NCI-H2107 (cell line): ENCODE results near the gene PNPLA7.
"Not testable (repeated sequence)": the region's sequence is repeated elsewhere in the genome, so short reads cannot be mapped to it uniquely, and the experiment has no call there.

ENCODE experiments used
- DNase-seq: peaks from one replicate; lab custom pipeline; 2025; lab: John Stamatoyannopoulos, UW

Gene PNPLA7

DNA sequence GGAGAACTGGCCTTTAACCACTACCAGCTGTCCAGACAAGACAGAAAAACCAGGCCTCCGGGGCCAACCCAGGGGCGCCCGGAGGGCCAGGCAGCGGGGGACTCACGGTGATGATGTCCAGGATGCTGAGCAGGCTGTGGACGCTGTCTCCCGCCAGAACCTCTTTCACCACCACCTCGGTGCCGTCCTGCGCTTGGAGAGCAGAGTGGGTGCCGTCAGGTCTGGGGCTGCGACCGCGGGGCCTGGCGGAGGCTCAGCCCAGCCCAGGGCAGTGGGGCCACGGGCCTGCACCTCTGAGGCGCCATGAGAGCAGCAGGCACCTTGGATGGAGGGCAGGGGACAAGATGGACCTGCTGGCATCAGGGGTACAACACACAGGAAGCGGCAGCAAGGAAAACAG is 9.7 kb downstream of the PNPLA7 start:
- DNase-seq, result no peak

DNA sequence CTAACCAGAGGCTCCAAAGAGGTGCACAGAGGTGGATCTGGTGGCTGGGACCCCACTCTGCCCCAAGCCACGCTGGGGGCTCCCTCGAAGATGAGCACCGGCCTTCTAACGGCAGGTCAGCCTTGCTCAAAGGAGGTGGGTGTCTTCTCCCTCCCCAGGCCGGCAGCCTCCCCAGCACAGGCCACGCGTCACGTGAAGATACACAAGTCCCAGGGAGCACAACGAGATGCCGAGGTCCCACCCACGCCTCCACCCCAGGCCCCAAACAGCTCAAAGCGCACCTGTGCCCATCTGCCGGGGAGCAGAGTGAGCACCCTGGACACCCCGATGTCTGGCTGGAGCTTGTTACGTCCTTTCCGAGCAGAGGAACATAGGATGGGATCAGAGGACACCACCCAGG is 12.1 kb downstream of the PNPLA7 start:
- DNase-seq, result no peak

DNA sequence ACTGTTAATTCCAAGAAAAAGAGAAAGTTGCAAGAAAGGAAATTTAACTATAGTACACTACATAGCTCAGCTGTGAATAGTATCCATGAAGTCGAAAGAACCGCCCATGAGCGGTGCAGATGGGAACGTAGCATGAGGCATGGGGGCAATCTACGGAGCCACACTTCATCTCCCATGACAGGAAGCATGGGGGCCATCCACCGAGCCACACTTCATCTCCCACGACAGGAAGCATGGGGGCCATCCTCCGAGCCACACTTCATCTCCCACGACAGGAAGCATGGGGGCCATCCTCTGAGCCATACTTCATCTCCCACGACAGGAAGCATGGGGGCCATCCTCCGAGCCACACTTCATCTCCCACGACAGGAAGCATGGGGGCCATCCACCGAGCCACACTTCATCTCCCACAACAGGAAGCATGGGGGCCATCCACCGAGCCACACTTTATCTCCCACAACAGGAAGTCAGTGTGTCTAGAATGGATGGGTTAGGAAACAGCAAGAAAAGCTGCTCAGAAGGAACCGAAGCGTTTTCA is 13.5 kb downstream of the PNPLA7 start:
- not testable (repeated sequence) for DNase-seq

DNA sequence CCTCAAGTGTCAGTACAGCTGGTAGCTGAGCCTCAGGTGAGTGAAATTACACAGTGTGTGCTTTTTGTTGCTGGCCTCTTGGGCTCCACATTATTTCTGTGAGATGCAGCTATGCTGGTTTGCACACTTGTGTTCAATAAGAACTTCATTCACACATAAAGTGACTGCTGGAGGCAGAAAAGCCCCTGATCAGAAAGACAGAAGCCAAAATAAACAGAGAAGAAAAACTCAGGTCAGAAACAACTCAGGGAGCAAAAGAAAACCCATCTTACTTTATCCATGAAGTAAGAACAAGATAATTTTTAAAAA is 15.1 kb downstream of the PNPLA7 start:
- DNase-seq, result no peak

DNA sequence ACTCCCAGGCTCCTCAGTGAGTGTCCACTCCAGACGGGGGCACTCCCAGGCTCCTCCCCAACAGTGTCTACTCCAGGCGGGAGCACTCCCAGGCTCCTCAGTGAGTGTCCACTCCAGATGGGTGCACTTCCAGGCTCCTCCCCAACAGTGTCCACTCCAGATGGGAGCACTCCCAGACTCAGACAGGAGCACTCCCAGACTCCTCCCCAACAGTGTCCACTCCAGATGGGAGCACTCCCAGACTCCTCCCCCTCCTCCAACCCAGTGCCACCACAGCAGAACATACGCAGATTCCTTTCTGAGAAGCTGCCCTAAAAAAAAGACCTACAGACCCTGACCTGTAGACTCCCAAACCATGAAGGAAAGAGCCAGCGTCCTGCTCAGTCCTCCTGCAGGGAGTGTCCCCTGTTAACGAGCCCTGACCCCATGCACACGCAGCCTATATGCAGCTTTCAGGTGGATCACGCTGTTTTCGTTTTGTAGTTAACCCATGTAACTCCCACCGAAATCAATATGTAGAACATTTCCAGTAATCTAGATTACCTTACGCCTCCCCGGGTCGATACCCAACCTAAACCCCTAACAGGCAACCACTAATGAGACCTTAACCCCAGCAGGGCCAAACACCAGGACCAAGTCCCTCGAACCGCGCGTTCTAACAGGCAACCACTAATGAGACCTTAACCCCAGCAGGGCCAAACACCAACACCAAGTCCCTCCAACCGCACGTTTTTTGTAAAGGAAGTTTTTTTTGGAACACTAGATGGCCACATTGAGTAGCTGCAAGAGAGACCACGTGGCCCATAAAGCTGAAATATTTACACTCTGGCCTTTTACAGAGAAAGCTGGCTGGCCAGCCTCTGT is 15.7 kb downstream of the PNPLA7 start:
- peak; percentile 64 for DNase-seq

DNA sequence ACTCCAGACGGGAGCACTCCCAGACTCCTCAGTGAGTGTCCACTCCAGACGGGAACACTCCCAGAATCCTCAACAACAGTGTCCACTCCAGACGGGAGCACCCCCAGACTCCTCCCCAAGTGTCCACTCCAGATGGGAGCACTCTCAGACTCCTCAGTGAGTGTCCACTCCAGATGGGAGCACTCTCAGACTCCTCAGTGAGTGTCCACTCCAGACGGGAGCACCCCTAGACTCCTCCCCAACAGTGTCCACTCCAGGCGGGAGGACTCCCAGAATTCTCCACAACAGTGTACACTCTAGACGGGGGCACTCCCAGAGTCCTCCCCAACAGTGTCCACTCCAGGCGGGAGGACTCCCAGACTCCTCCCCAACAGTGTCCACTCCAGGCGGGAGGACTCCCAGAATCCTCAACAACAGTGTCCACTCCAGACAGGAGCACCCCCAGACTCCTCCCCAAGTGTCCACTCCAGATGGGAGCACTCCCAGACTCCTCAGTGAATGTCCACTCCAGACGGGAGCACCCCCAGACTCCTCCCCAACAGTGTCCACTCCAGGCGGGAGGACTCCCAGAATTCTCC is 17.2 kb downstream of the PNPLA7 start:
- not testable (repeated sequence) for DNase-seq

DNA sequence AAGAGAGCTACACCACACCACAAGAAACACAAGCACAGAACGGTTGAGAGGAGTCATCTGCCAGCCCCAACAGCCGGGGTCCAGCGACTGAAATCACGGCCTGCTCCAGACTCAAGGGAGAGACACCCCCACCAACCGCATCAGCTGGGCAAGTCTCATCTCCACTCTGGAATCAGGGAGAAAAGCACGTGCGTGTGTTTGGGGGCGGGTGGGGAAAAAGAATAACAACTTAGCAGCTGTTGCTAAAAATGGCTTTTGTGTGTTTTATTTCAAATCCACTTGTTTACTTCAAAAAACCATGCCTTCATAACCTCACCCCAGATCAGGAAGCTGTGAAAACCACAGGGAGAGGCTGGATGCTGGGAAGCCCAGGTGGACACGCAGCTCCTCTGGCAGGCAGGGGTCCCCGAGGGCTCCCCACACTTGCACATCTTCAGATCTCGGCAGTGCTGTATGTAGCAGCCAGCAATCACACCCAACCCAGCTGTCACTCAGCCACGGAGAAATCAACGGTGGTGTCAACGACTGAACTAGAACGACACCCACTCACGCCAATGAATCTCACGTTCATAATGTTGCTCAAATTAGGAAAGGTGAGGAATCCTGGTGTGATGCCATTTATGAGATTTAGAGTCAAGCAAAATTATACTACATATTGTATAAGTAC is 19.0 kb downstream of the PNPLA7 start:
- DNase-seq, result no peak

DNA sequence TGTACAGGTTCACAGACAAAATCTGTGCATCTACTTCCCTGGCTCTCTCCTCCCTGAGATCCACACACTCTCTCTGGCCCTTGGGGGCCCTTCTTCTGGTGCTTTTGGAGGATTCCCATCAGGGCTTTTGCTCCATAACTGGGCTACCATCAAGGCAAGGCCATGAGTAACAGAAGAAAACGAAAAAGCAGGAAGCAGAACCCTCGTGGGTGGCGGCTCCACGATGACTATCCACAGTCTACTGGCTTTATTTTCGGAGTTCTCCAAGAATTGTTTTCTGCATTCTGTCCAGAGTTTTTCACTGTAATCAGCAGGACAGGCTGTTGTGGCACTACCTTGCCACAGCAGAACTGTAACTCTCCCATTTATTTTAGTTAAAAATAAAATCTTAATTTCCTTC is 19.9 kb downstream of the PNPLA7 start:
- DNase-seq, result no peak

DNA sequence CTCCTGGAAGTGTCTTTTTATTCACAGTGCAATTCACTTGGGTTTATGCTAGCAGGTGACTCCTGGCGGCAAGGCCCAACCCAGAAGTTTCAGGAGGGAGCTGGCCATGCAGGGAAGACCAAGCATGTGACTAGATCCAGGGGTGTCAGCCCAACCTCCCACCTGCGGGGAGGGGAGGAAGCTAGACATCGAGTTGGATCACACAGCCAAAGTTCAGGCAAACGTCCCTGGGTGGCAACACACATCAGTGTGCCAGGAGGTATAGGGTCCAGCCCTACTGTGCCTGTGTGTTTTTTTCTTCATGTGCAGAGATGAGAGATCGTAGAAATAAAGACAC is 25.3 kb downstream of the PNPLA7 start:
- no peak for DNase-seq

DNA sequence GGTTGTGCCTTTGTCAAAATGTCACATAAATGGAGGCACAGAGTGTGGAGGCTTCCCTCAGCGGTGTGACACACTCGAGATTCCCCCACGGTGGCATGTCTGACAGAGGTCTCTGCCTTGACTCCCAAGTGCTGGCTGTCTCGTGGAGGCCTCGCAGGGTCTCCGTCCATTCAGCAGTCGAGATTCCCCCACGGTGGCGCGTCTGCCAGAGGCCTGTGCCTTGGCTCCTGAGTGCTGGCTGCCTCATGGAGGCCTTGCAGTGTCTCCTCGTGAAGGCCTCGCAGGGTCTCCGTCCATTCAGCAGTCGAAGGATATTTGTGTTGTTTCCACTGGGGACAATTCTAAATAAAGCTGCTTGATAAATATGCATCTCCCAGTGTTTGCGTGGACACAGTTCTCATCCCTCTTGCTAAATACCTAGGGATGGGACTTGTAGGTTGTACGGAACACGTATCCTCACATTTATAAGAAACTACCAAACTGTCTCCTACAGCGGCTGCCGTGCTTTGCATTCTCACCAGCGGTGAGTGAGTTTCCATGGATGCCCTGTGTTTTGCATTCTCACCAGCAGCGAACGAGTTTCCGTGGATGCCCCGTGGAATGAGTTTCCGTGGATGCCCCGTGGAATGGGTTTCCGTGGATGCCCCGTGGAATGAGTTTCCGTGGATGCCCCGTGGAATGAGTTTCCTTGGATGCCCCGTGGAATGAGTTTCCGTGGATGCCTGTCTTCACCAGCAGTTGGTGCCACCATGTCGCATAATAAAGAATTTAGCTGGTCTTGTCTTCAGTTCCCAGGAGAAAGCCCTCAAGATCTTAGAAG is 25.8 kb downstream of the PNPLA7 start:
- no peak for DNase-seq

DNA sequence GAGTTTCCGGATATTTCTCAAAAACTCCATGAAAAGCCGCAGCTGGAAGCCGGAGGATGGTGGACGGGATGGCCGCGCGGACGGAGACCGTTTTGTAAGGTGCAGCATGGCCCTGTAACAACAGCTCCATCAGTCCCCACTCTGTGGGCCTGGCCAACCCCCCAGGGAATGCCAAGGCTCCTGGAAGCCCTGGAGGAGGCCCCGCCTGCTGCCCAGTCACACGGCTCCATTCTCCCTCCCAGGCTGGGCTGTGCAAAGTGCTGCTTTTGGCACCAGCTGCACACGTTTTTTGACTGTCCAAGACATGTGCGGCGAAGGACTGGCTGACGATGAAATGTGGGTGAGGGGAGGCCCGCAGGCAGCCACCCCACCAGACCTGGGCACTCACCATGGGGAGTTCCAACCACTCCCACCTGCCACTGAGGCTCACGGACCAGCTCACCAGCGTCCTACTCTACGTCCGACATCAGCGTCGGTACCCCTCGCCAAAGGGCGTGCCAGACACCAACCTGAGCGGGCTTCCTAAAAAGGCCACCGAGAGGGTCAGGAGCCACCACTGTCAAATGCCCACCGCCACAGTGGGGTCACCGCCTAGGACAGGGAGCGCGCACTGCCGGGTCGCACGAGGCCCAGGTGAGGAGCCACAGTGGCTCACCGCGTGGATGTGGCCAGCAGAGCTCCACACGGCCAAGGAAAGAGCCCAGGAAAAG is 27.3 kb downstream of the PNPLA7 start:
- DNase-seq, result no peak

DNA sequence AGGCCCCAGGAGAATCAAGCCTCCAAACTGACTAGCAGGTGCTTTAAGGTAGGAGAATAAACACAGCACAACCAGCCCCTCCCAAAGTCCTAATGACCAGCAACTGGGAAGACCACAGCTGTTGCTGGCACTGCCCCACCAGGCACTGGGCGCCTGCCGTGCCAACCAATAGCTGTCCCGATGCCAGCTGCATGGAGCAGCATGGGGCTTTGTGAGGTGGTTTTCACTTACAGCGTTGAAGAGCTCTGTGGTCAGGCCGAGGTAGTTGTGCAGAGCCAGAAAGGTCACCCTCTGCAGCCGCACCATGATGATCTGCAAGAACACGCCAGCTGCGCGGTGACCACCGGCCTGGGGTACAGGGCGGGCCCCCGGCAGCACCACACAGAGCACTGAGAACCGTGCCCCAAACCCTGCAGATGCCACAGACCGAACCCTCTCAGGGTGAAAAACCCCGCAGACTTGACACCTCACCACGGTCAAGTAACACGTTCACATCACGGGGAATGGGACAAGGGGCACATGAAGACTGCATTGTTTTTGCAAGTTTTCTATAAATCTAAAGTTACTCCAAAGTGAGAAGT is 28.7 kb downstream of the PNPLA7 start:
- DNase-seq, result peak; percentile 43

DNA sequence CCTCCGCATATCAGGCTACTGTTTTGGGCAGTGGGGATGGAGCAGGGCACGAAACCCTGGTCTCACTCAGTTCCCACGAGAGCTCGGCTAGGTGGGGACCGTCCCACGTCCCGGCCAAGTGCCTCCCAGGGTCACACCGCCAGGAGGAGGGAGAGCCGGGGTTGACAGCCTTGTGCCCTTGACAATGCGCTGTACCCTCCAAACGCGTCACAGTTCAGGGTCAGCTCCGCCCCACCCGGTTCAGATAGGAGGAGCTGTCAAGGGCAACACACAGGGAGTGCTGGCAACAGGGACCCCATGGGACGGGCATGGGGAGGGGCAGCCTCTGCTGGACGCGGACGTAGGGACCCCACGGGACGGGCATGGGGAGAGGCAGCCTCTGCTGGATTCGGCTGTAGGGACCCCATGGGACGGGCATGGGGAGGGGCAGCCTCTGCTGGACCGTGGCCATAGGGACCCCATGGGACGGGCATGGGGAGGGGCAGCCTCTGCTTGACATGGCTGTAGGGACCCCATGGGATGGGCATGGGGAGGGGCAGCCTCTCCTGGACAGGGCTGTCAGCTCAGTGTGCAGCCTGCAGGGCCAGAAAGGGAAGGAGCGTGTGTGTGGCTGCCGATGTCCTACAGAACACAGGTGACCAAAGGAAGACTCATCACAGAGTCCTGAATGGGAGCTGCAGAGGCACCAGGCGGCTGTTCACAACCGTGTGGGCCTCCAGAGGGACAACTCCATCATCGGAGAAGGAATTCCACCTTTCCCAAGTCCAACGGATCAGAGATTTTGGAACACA is 29.4 kb downstream of the PNPLA7 start:
- DNase-seq, result no peak

DNA sequence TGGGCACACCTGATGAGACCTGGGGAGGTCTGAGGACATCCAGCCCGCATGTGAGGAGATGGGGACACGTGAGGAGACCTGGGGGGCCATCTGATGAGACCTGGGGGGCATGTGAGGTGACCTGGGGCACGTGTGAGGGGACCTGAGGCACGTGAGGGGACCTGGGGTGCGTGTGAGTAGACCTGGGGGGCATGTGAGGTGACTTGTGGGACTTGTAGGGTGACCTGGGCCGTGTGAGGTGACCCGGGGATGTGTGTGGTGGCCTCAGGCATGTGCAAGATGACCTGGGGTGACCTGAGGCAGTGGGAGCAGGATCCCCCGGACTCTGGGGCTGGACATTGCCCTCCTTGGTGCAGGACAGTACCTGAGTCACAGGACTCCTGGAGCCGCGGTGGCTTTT is 30.6 kb downstream of the PNPLA7 start:
- DNase-seq, result no peak

DNA sequence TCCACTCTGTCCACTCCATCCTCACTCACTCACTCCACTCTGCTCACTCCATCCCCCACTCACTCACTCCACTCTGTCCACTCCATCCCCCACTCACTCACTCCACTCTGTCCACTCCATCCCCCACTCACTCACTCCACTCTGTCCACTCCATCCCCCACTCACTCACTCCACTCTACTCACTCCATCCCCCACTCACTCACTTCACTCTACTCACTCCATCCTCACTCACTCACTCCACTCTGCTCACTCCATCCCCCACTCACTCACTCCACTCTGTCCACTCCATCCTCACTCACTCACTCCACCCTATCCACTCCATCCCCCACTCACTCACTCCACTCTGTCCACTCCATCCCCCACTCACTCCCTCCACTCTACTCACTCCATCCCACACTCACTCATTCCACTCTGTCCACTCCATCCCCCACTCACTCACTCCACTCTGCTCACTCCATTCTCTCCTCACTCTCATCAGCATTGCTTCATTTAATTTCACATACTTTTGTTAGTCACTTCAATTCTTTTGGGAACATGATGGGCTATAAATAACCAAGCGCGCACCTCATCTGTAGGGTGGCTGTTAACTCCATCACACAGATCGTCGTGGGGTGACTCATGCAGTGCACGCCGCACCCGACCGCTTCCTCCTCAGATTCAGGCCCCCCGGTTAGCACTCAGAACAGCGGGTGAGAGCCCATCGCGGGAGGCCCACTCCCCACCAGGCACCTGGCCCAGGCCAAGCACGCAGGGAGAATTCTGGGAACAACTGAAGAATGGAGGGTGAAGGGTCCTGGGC is 31.3 kb downstream of the PNPLA7 start:
- not testable (repeated sequence) for DNase-seq

DNA sequence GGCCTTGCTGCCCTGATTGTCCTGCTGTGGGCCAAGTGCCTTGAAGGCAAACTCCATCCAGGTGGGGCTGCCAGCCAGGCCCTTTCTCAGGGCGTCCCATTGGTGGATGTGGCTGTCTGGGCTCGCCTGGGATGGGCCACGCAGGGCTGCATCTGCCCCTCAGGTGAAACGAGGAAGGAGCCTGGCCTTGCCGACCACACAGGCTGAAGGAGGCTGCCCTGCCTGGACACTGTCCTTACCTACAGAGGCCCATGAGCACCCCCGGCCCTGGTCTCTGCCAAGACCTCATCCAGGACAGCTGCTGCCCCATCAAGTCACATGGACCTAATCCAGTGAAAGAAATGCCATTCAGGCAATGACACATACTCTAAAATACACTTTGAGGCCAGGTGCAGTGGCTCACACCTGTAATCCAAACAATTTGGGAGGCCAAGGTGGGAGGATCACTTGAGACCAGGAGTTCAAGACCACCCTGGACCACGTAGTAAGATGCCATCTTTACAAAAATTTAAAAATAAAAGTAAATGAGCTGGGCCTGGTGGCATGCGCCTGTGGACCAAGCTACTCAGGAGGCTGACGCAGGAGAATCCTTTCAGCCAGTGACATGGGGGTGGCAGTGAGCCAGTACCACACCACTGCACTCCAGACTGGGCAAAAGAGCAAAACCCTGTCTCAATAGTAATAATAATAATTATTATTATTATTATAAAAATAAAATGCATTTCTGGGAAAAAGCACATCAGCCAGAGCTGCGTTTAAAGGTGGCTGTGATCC is 33.9 kb downstream of the PNPLA7 start:
- DNase-seq, result no peak

DNA sequence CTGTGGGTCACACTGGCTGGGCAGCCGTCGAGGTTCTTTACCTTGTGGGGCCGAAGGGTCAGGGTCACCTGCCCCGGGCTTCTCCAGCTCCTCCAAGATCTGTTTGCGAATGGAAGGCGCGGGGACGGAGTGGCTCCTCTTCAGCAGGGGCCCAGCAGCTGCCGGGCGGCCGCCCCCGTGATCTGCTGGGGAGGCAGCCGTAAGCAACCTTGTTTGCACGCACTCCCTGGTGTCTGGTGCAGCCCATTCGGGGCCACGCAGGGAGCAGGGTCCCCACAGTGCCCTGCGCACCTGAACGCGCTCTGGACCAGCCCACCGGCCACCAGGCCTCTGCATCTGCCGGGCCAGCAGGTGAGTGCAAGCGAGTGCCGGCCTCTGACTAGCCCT is 34.9 kb downstream of the PNPLA7 start:
- DNase-seq, result no peak

DNA sequence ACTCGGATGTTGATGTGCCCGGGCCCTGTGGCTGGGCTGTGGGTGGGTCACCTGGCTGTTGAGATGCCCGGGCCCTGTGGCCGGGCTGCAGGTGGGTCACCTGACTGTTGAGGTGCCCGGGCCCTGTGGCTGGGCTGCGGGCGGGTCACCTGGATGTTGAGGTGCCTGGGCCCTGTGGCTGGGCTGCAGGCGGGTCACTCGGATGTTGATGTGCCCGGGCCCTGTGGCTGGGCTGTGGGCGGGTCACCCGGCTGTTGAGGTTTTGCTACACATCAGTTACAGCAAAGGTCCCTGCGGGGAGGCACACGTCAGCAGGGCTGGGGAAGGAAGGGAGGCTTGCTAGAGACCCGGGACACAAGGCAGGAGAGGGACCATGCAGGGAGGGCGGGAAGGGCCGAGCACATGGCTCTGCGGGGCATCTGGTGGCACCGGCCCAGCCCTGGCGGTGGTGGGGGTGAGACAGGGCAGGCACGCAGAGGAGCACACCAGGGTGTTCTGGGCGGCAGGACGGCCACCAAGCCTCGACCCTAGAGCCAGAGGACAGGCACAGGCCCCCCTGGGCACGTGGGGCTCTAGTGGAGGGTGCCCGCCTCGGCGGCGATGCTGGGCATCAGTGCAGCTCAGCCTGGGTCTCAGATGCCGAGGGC is 35.4 kb downstream of the PNPLA7 start:
- no peak for DNase-seq
